Amygdala (tissue), 56 donors: ENCODE measurements around the gene DYNC1LI1.
"Not testable (repeated sequence)": the region's sequence is repeated elsewhere in the genome, so short reads cannot be mapped to it uniquely, and the experiment has no call there.

Experiments
- DNase-seq, 56 donors: peaks; one replicate each; lab custom pipeline; 2025; lab: John Stamatoyannopoulos, UW

The DYNC1LI1 gene

GRCh38 chr3:32544894-32545293, 25.8 kb downstream of the DYNC1LI1 start:
- DNase-seq = no peak

GRCh38 chr3:32542807-32543206, 27.9 kb downstream of the DYNC1LI1 start:
- no peak for DNase-seq

- no peak for DNase-seq
Measured at GRCh38 chr3:32540899-32541298, 29.8 kb downstream of the DYNC1LI1 start.

GRCh38 chr3:32532434-32532833, 38.2 kb downstream of the DYNC1LI1 start:
- no peak for DNase-seq

- DNase-seq = no peak
Measured at GRCh38 chr3:32531010-32531647, 39.5 kb downstream of the DYNC1LI1 start.

- DNase-seq = no peak
Measured at GRCh38 chr3:32525720-32526119, 44.9 kb downstream of the DYNC1LI1 start.

GRCh38 chr3:32522682-32523081, 48.0 kb downstream of the DYNC1LI1 start:
- no peak for DNase-seq

- DNase-seq = not testable (repeated sequence)
Measured at GRCh38 chr3:32518921-32519320, 51.7 kb downstream of the DYNC1LI1 start.

- not testable (repeated sequence) for DNase-seq
Measured at GRCh38 chr3:32516751-32517150, 53.9 kb downstream of the DYNC1LI1 start.

- no peak for DNase-seq
Measured at GRCh38 chr3:32511005-32511404, 59.7 kb downstream of the DYNC1LI1 start.

- peak in 48 of 56 donors; percentile 0 to 83 (median 33) for DNase-seq
Measured at GRCh38 chr3:32510075-32510724, 60.5 kb downstream of the DYNC1LI1 start.

- no peak for DNase-seq
Measured at GRCh38 chr3:32508711-32509110, 61.9 kb downstream of the DYNC1LI1 start.

GRCh38 chr3:32506466-32506865, 64.2 kb downstream of the DYNC1LI1 start:
- no peak for DNase-seq

GRCh38 chr3:32502946-32503286, 67.7 kb downstream of the DYNC1LI1 start:
- no peak for DNase-seq

- peak in 55 of 56 donors; percentile 19 to 88 (median 73) for DNase-seq
Measured at GRCh38 chr3:32502118-32502945, 68.3 kb downstream of the DYNC1LI1 start, which contains the start of gene CMTM6. CMTM6 (minus strand) TSS chr3:32502852; CDS start chr3:32502745, 107 bp downstream.

- no peak for DNase-seq
Measured at GRCh38 chr3:32501783-32502117, 68.9 kb downstream of the DYNC1LI1 start.

- peak in 1 of 56 donors; percentile 3 for DNase-seq
Measured at GRCh38 chr3:32500880-32501782, 69.5 kb downstream of the DYNC1LI1 start.

GRCh38 chr3:32500231-32500630, 70.4 kb downstream of the DYNC1LI1 start:
- no peak for DNase-seq

- DNase-seq = no peak
Measured at GRCh38 chr3:32499585-32499984, 71.1 kb downstream of the DYNC1LI1 start.

GRCh38 chr3:32498992-32499391, 71.7 kb downstream of the DYNC1LI1 start:
- DNase-seq = no peak
